ENCODE results near the gene KAT7.
"Not testable (repeated sequence)": the region's sequence is repeated elsewhere in the genome, so short reads cannot be mapped to it uniquely, and the experiment has no call there.

KAT7 gene

GRCh38 chr17:49814781-49815529, 26.5 kb downstream of the KAT7 start:
- no peak for DNase-seq

GRCh38 chr17:49815761-49816281, 27.3 kb downstream of the KAT7 start:
- DNase-seq = no peak

GRCh38 chr17:49817993-49818392, 29.5 kb downstream of the KAT7 start:
- DNase-seq = no peak

GRCh38 chr17:49819138-49819537, 30.7 kb downstream of the KAT7 start:
- DNase-seq = no peak

- DNase-seq = no peak
These were observed 31.2 kb downstream of the KAT7 start for GRCh38 chr17:49819651-49820050.

GRCh38 chr17:49820773-49821172, 32.3 kb downstream of the KAT7 start:
- no peak for DNase-seq

GRCh38 chr17:49821466-49821865, 33.0 kb downstream of the KAT7 start:
- no peak for DNase-seq

GRCh38 chr17:49821916-49822315, 33.4 kb downstream of the KAT7 start:
- no peak for DNase-seq

GRCh38 chr17:49822829-49823228, 34.3 kb downstream of the KAT7 start:
- no peak for DNase-seq

GRCh38 chr17:49823614-49824013, 35.1 kb downstream of the KAT7 start:
- no peak for DNase-seq

GRCh38 chr17:49825645-49826044, 37.2 kb downstream of the KAT7 start:
- no peak for DNase-seq

- not testable (repeated sequence) for DNase-seq
These were observed 39.8 kb downstream of the KAT7 start for GRCh38 chr17:49828325-49828724.

- DNase-seq = no peak
These were observed 40.5 kb downstream of the KAT7 start for GRCh38 chr17:49829026-49829425.

- no peak for DNase-seq
These were observed 42.1 kb downstream of the KAT7 start for GRCh38 chr17:49830605-49831004.

- no peak for DNase-seq
These were observed 44.5 kb downstream of the KAT7 start for GRCh38 chr17:49832840-49833599.

- DNase-seq = no peak
These were observed 45.8 kb downstream of the KAT7 start for GRCh38 chr17:49834118-49834743.

GRCh38 chr17:49835472-49835871, 47.0 kb downstream of the KAT7 start:
- no peak for DNase-seq

- no peak for DNase-seq
These were observed 47.9 kb downstream of the KAT7 start for GRCh38 chr17:49836111-49837030.

GRCh38 chr17:49839455-49839854, 51.0 kb downstream of the KAT7 start:
- no peak for DNase-seq

- no peak for DNase-seq
These were observed 53.1 kb downstream of the KAT7 start for GRCh38 chr17:49841548-49841947.

GRCh38 chr17:49842371-49842770, 53.9 kb downstream of the KAT7 start:
- no peak for DNase-seq

GRCh38 chr17:49842846-49843245, 54.4 kb downstream of the KAT7 start:
- no peak for DNase-seq

Data from SIG-M5 (cell line).